HG03354 (cell line): ENCODE measurements around the gene HSPB6.

Experiments used
- ATAC-seq: cut with Tn5 transposase; IDR thresholded peaks from one replicate; pipeline ENCODE4 v1.9.1; 2021; ENCODE audit warnings: mild to moderate bottlenecking; ENCODE audit not compliant: unreplicated experiment, poor library complexity, severe bottlenecking

HSPB6 gene

GRCh38 chr19:35748106-35749020 lies 8.5 kb downstream of the HSPB6 start, which contains the start of gene LIN37:
LIN37 (plus strand) TSS chr19:35748576; CDS start chr19:35748725, 149 bp downstream.
- peak; percentile 70 for ATAC-seq

- no peak for ATAC-seq
Measured at GRCh38 chr19:35746531-35746930, 10.3 kb downstream of the HSPB6 start.

DNA sequence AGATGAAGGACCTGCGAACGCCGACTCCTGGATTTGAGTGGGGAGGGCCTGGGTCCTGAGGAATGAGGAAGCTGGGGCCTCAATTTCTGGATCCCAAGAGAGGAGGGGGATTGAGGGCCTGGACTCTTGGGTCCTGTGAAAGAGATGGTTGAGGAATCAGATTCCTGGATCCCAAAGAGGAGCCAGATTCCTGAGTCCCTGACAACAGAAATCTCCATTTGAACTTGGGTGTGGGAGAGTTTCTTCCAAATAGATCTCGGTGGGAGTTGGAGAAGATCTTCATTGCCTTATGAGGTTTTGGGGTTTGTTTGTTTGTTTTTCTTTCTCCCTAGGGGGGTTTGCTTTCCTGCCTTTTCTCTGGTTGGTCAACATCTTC lies 10.8 kb downstream of the HSPB6 start:
- ATAC-seq: no peak

DNA sequence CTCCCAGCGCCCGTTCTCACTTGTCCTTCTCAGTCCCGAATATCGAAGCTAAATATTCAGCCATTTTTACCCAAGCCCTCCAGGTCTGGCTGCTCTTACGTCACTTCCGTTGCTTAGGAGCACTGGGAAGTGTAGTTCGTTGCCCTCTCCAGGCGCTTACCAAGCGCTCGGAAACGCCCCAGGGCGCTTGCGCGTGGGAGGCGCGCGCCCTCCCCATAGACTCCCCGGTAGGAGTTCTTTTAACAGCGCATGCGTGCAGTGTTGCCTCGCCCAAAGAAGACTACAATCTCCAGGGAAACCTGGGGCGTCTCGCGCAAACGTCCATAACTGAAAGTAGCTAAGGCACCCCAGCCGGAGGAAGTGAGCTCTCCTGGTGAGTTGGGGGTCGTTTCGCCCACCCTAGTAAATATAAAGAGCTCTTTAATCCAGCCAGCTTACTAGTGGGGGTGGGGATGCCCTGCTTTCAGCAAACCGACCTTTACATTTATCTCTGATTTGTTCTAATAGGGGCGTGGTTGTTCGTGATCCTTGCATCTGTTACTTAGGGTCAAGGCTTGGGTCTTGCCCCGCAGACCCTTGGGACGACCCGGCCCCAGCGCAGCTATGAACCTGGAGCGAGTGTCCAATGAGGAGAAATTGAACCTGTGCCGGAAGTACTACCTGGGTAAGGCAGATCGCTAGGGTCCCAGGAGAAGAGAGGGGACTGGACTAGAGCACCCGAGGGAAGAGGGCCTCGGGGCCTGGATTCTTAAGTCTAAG lies 11.3 kb downstream of the HSPB6 start, which contains the start of the genes PSENEN and U2AF1L4:
TSS of gene PSENEN (plus strand) at position 324 of the 759 bp plus-strand sequence. CDS start at position 604, 280 bp downstream.
TSS of gene U2AF1L4 (minus strand) at position 91 of the 759 bp plus-strand sequence. CDS start at position 64, 27 bp downstream.
- peak; percentile 52 for ATAC-seq

DNA sequence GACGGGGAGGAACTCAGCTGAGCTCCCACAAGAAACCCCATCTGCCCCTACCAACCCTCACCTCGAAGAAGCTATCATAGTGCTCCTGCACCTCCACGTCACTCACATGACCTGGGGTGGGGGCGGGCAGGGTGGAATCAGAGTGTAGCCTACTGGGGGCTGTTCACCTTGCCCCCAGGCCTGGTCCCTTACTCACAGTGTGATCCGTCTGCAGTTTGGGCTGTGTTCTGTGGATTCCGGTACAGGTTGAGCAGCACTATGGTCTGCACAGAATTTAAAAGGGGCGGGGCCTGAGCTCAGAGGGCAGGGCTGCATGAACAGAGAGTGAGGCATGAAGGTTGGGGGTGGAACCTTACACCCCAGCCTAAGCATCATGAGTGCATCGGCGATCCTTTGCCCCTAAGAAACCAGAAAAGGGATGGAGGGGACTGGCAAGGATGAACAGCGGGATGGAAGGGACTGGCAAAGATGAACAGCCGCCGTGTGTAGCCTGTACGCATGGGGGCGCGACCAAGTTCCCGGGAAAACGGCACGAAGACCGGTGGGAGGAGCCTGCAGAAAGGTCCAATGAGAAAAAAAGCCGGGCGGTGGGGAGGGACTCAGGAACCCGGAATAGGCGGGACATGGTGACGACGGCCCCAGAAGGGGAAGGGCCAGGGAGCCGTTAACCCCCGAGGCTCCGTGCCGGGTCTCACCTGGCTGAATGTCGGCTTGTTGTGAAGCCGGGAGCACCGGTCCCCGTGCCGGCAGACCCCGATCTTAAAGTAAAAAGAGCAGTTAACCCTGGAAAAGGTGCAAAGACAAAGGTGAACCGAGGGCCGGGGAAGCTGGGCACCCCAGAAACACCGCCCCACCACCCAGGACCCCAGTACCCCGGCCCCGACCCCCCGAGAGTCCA lies 12.2 kb downstream of the HSPB6 start:
- ATAC-seq: peak; percentile 40

- no peak for ATAC-seq
Measured at GRCh38 chr19:35743640-35744429, 13.0 kb downstream of the HSPB6 start.

- ATAC-seq: no peak
Measured at GRCh38 chr19:35742121-35742724, 14.6 kb downstream of the HSPB6 start, which contains the start of gene IGFLR1. IGFLR1 (minus strand) TSS chr19:35742452; CDS start chr19:35741180, 1,272 bp downstream.

GRCh38 chr19:35741203-35741515 lies 15.7 kb downstream of the HSPB6 start:
- no peak for ATAC-seq

GRCh38 chr19:35740423-35741202 lies 16.2 kb downstream of the HSPB6 start:
- peak; percentile 67 for ATAC-seq

GRCh38 chr19:35740108-35740422 lies 16.8 kb downstream of the HSPB6 start:
- ATAC-seq: peak; percentile 24

DNA sequence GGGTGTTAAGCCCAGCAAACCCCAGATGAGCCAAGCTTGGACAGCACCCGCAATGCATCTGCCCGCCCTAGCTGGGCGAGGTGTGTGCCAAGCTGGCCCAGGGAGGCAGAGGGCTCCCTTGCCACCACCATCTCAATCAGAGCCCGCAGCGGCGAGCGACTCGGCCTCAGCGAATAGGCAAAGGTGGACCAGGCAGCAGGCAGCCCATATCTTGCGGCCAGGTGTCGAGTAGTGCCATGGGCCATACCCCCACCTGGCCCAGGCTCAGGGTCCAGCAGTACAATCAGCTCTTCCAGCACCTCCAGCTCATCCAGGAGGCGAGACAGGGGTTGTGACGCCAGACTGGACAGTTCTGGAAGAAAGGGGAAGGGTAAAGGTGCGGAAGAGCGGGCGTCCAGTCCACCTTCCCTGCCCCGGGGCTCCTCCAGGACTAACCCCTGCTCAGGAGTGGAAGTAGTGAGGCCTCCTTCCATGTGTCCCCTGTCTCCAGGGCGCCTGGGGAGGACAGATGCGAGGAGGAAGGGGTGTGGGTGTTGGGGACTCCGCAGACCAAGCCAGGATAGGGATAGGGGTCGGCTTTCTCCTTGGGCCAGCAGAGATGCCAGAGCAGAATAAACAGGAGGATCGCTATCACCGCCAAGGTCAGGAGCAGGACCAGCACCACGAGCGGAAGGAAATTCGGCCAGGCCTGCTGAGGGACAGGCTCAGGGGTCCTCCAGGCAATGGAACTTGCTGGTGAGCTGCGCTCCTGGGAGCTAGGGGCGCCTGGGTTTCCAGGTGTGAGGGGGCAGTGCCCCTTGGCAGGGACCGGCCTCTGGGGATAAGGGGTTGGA lies 17.3 kb downstream of the HSPB6 start:
- ATAC-seq: no peak

GRCh38 chr19:35738887-35739229 lies 18.0 kb downstream of the HSPB6 start:
- ATAC-seq: no peak

GRCh38 chr19:35738021-35738886 lies 18.6 kb downstream of the HSPB6 start:
- no peak for ATAC-seq

- ATAC-seq: no peak
Measured at GRCh38 chr19:35736913-35737886, 19.6 kb downstream of the HSPB6 start.

DNA sequence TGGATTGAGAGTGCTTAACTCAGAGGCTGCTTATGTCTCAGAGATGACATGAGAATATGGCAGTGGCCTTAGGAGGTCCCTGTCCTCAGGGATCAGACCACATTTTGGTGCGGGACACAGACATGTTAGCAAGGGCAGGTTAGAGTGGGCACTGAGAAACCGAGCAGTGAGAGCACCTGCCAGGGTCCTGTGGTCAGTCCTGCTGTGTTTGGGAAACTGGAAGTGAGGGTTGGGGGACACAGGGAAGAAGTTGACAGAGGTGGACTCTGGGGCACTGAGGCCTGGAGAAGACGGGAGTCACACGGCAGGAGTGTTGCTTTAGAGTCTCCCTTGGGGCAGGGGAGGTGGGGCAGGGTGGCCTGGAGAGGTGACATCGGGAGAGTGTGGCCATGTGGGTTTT lies 21.9 kb downstream of the HSPB6 start:
- no peak for ATAC-seq
